Activated naive CD4-positive, alpha-beta T cell treated with anti-CD3 and anti-CD28 coated beads for 36 hours (primary cell): ENCODE results near the gene NLRC5. TPM values are rescaled to one million over a fixed set of nuclear protein-coding genes. Genes with fewer than 3 reads are reported as not detected.
"Not testable (repeated sequence)": the region's sequence is repeated elsewhere in the genome, so short reads cannot be mapped to it uniquely, and the experiment has no call there.

Experiments
- CTCF ChIA-PET: fragments of 350-600 bp; sonication (Branson Sonifier 250); formaldehyde crosslinking; loops from one replicate; lab custom pipeline; 2021; ENCODE audit warnings: antibody characterized with exemption; lab: Charles Lee
- DNase-seq: peaks from one replicate; pipeline ENCODE4 v3.0.0-alpha.2; 2020
- H3K27ac Mint-ChIP-seq: one replicate; pipeline ENCODE4 v1.8.0; 2021; ENCODE audit warnings: mild to moderate bottlenecking, mixed read lengths
- H3K27me3 Mint-ChIP-seq: one replicate; pipeline ENCODE4 v1.8.0; 2021; ENCODE audit warnings: low read depth, mixed read lengths
- H3K36me3 Mint-ChIP-seq: one replicate; pipeline ENCODE4 v1.8.0; 2021; ENCODE audit warnings: low read depth, mixed read lengths
- H3K4me1 Mint-ChIP-seq: one replicate; pipeline ENCODE4 v1.8.0; 2021; ENCODE audit warnings: low read depth, mixed read lengths
- H3K4me3 Mint-ChIP-seq: one replicate; pipeline ENCODE4 v1.8.0; 2021; ENCODE audit warnings: mild to moderate bottlenecking, moderate library complexity, mixed read lengths
- H3K9me3 Mint-ChIP-seq: one replicate; pipeline ENCODE4 v1.8.0; 2021; ENCODE audit warnings: mixed read lengths
- intact Hi-C: fragments of 100-400 bp; cut with micrococcal nuclease; formaldehyde crosslinking; loops from one replicate; pipeline ENCODE4 v1.15.1; 2023
- total RNA-seq, 2 experiments: library from RNA; stranded (reverse); gene quantifications; one replicate each; pipeline ENCODE4 v1.2.3, GENCODE V29; 2021

NLRC5 gene
- total RNA-seq, 2 experiments from 2014 or later: 104 to 119 TPM

GRCh38 chr16:56965149-56966092 lies 23.9 kb upstream of the NLRC5 start:
- intact Hi-C loops: loop anchor here (2.0 kb wide), 1 partner anchor 335 kb away; no protein-coding TSS in a partner anchor
- CTCF ChIA-PET: interaction anchor here (0.6 to 7.8 kb wide), 33 partner anchors 7 to 163 kb away, joined by 3 to 63 read pairs (median 6); partner anchors contain the start of gene NLRC5
- no peaks in the 10 kb centered on the region for H3K9me3 Mint-ChIP-seq
- peak overlapping the region; percentile 81 for H3K27ac Mint-ChIP-seq
- H3K4me3 Mint-ChIP-seq: no peak overlapping the region
- H3K27me3 Mint-ChIP-seq: no peaks in the 10 kb centered on the region
- peaks cover 19% of the 10 kb centered on the region for H3K4me1 Mint-ChIP-seq
- no peaks in the 10 kb centered on the region for H3K36me3 Mint-ChIP-seq
- DNase-seq: no peak

- CTCF ChIA-PET: interaction anchor here (1.2 to 7.8 kb wide), 19 partner anchors 9 to 162 kb away, joined by 3 to 63 read pairs (median 12); partner anchors contain the start of gene NLRC5
- Mint-ChIP-seq H3K27ac (peak overlapping the region; percentile 81), H3K4me3 (no peak overlapping the region), H3K4me1 (peaks cover 19% of the 10 kb centered on the region), H3K36me3 (no peaks in the 10 kb centered on the region), H3K9me3 (no peaks in the 10 kb centered on the region), H3K27me3 (no peaks in the 10 kb centered on the region)
- DNase-seq: no peak
- intact Hi-C loops: no loop called here
Measured at GRCh38 chr16:56966093-56966475, 23.3 kb upstream of the NLRC5 start.

- no peak for DNase-seq
- no peak overlapping the region for H3K4me3 Mint-ChIP-seq
- peaks cover 19% of the 10 kb centered on the region for H3K4me1 Mint-ChIP-seq
- intact Hi-C loops: no loop called here
- CTCF ChIA-PET: interaction anchor here (0.6 to 7.8 kb wide), 7 partner anchors 13 to 117 kb away, joined by 3 to 63 read pairs (median 4); partner anchors contain the start of gene NLRC5
- H3K9me3 Mint-ChIP-seq: no peaks in the 10 kb centered on the region
- H3K27ac Mint-ChIP-seq: no peak overlapping the region
- no peaks in the 10 kb centered on the region for H3K36me3 Mint-ChIP-seq
- no peaks in the 10 kb centered on the region for H3K27me3 Mint-ChIP-seq
Measured at GRCh38 chr16:56967733-56968132, 21.6 kb upstream of the NLRC5 start.

GRCh38 chr16:56969769-56970168 lies 19.6 kb upstream of the NLRC5 start:
- Mint-ChIP-seq H3K27ac (no peak overlapping the region), H3K27me3 (no peaks in the 10 kb centered on the region), H3K4me1 (peaks cover 26% of the 10 kb centered on the region), H3K9me3 (no peaks in the 10 kb centered on the region), H3K4me3 (no peak overlapping the region), H3K36me3 (no peaks in the 10 kb centered on the region)
- CTCF ChIA-PET: interaction anchor here (0.7 to 1.1 kb wide), 3 partner anchors 18 to 114 kb away, joined by 3 to 5 read pairs (median 3); no protein-coding TSS in a partner anchor
- no peak for DNase-seq
- intact Hi-C loops: no loop called here

- Mint-ChIP-seq H3K4me1 (peaks cover 23% of the 10 kb centered on the region), H3K9me3 (no peaks in the 10 kb centered on the region), H3K27me3 (no peaks in the 10 kb centered on the region), H3K4me3 (no peak overlapping the region), H3K27ac (no peak overlapping the region), H3K36me3 (no peaks in the 10 kb centered on the region)
- CTCF ChIA-PET: interaction anchor here (1.1 to 2.0 kb wide), 5 partner anchors 9 to 104 kb away, joined by 4 to 6 read pairs (median 5); no protein-coding TSS in a partner anchor
- DNase-seq: no peak
- intact Hi-C loops: no loop called here
Measured at GRCh38 chr16:56970934-56971767, 18.2 kb upstream of the NLRC5 start.

GRCh38 chr16:56971768-56972043 lies 17.7 kb upstream of the NLRC5 start:
- no peaks in the 10 kb centered on the region for H3K27me3 Mint-ChIP-seq

GRCh38 chr16:56972403-56973293 lies 16.7 kb upstream of the NLRC5 start:
- Mint-ChIP-seq H3K36me3 (no peaks in the 10 kb centered on the region), H3K4me3 (no peak overlapping the region), H3K4me1 (peaks cover 24% of the 10 kb centered on the region), H3K27ac (no peak overlapping the region), H3K9me3 (no peaks in the 10 kb centered on the region), H3K27me3 (no peaks in the 10 kb centered on the region)
- CTCF ChIA-PET: interaction anchor here (0.5 to 2.0 kb wide), 6 partner anchors 8 to 106 kb away, joined by 4 to 8 read pairs (median 5); no protein-coding TSS in a partner anchor
- DNase-seq: no peak
- intact Hi-C loops: no loop called here

More at GRCh38 chr16:56971768-56972043, 17.7 kb upstream of the NLRC5 start:
- intact Hi-C loops: no loop called here
- Mint-ChIP-seq H3K4me3 (no peak overlapping the region), H3K36me3 (no peaks in the 10 kb centered on the region), H3K9me3 (no peaks in the 10 kb centered on the region), H3K4me1 (peaks cover 24% of the 10 kb centered on the region), H3K27ac (no peak overlapping the region)
- DNase-seq: no peak
- CTCF ChIA-PET: interaction anchor here (1.4 to 2.0 kb wide), 4 partner anchors 9 to 105 kb away, joined by 4 to 6 read pairs (median 5); no protein-coding TSS in a partner anchor

- Mint-ChIP-seq H3K36me3 (no peaks in the 10 kb centered on the region), H3K4me1 (peaks cover 24% of the 10 kb centered on the region), H3K27ac (no peak overlapping the region), H3K9me3 (no peaks in the 10 kb centered on the region), H3K27me3 (no peaks in the 10 kb centered on the region), H3K4me3 (no peak overlapping the region)
- intact Hi-C loops: no loop called here
- no peak for DNase-seq
- CTCF ChIA-PET: interaction anchor here (0.5 to 1.6 kb wide), 2 partner anchors 10 to 90 kb away, joined by 4 to 5 read pairs; no protein-coding TSS in a partner anchor
Measured at GRCh38 chr16:56973294-56973689, 16.1 kb upstream of the NLRC5 start.

GRCh38 chr16:56973899-56974298 lies 15.5 kb upstream of the NLRC5 start:
- DNase-seq, H3K36me3 Mint-ChIP-seq, intact Hi-C loops, H3K9me3 Mint-ChIP-seq, H3K4me3 Mint-ChIP-seq, H3K27me3 Mint-ChIP-seq, H3K27ac Mint-ChIP-seq: not testable (repeated sequence)
- CTCF ChIA-PET: interaction anchor here (2.9 kb wide), 1 partner anchor 9 kb away, joined by 18 read pairs; no protein-coding TSS in a partner anchor
- H3K4me1 Mint-ChIP-seq: peaks cover 24% of the 10 kb centered on the region

GRCh38 chr16:56974549-56975300 lies 14.6 kb upstream of the NLRC5 start:
- intact Hi-C loops: no loop called here
- no peaks in the 10 kb centered on the region for H3K9me3 Mint-ChIP-seq
- H3K27me3 Mint-ChIP-seq: no peaks in the 10 kb centered on the region
- CTCF ChIA-PET: interaction anchor here (0.6 to 2.9 kb wide), 3 partner anchors 10 to 69 kb away, joined by 3 to 18 read pairs (median 3); no protein-coding TSS in a partner anchor
- no peak overlapping the region for H3K27ac Mint-ChIP-seq
- H3K4me1 Mint-ChIP-seq: peaks cover 24% of the 10 kb centered on the region
- DNase-seq: no peak
- H3K4me3 Mint-ChIP-seq: no peak overlapping the region
- H3K36me3 Mint-ChIP-seq: no peaks in the 10 kb centered on the region
